Esophagus squamous epithelium (tissue), 5 donors: Measurements from ENCODE around the gene CIB4. TPM values are rescaled to one million over a fixed set of nuclear protein-coding genes. Genes with fewer than 3 reads are reported as not detected.
"Not testable (repeated sequence)": the region's sequence is repeated elsewhere in the genome, so short reads cannot be mapped to it uniquely, and the experiment has no call there.

ENCODE experiments used
- DNase-seq: peaks from one replicate; lab custom pipeline; 2025; lab: John Stamatoyannopoulos, UW
- H3K27ac ChIP-seq, 4 donors: fragments of 200-600 bp; sonication (generic); one replicate each; pipeline ENCODE4 v1.5.1; 2016 to 2019; ENCODE audit warnings: mild to moderate bottlenecking in 1 of 4
- H3K27me3 ChIP-seq, 4 donors: fragments of 200-600 bp; sonication (generic); 1 replicate in 3 of 4; 2 replicates in 1 of 4; pipeline versions ENCODE4 v1.5.1 to v1.6.0; 2017 to 2021; ENCODE audit warnings: antibody characterized with exemption in 1 of 4
- H3K36me3 ChIP-seq, 3 donors: fragments of 200-600 bp; sonication (generic); one replicate each; pipeline ENCODE4 v1.5.1; 2016 to 2019
- H3K4me1 ChIP-seq, 3 donors: fragments of 200-600 bp; sonication (generic); one replicate each; pipeline ENCODE4 v1.5.1; 2017 to 2019
- H3K4me3 ChIP-seq, 4 donors: fragments of 200-600 bp; sonication (generic); 1 replicate in 3 of 4; 2 replicates in 1 of 4; pipeline ENCODE4 v1.5.1; 2016 to 2019; ENCODE audit warnings: mild to moderate bottlenecking in 2 of 4, moderate library complexity in 1 of 4
- H3K9me3 ChIP-seq, 3 donors: fragments of 200-600 bp; sonication (generic); one replicate each; pipeline ENCODE4 v1.5.1; 2016 to 2019
- POLR2A ChIP-seq, 4 donors: fragments of 450-650 bp; IDR thresholded peaks; one replicate each; pipeline ENCODE4 v1.6.1; 2017; ENCODE audit warnings: antibody characterized with exemption in 4 of 4, mild to moderate bottlenecking in 4 of 4, moderate library complexity in 3 of 4
- WGBS, 2 donors: methylation state at CpG; one replicate each; pipeline ENCODE4 v1.1.5; 2018; 5-methylcytosine and 5-hydroxymethylcytosine counted together
- intact Hi-C: fragments of 100-400 bp; cut with DNase I; formaldehyde crosslinking; loops from one replicate; pipeline ENCODE4 v1.15.0; 2022
- total RNA-seq, 4 donors: library from RNA; depleted of rRNA; stranded (reverse); fragments of >200 nt; gene quantifications; one replicate each; pipeline ENCODE4 v1.1.0, GENCODE V29; 2016
- TF ChIP-seq, protein P1 (sequence below), 6 experiments: fragments of 450-650 bp in 4 of 6; fragments of 200-600 bp in 2 of 6; sonication (generic) in 2 of 6; IDR thresholded peaks; one replicate each; pipeline ENCODE4 v1.5.1; 2016 to 2019; ENCODE audit warnings: antibody characterized with exemption in 6 of 6, mild to moderate bottlenecking in 4 of 6, moderate library complexity in 4 of 6
- donor health status: DM: yes; HTN: yes; CAD: no.

Gene CIB4
- total RNA-seq, 4 donors from 2014 or later = 0.57 TPM; not detected in 3

DNA sequence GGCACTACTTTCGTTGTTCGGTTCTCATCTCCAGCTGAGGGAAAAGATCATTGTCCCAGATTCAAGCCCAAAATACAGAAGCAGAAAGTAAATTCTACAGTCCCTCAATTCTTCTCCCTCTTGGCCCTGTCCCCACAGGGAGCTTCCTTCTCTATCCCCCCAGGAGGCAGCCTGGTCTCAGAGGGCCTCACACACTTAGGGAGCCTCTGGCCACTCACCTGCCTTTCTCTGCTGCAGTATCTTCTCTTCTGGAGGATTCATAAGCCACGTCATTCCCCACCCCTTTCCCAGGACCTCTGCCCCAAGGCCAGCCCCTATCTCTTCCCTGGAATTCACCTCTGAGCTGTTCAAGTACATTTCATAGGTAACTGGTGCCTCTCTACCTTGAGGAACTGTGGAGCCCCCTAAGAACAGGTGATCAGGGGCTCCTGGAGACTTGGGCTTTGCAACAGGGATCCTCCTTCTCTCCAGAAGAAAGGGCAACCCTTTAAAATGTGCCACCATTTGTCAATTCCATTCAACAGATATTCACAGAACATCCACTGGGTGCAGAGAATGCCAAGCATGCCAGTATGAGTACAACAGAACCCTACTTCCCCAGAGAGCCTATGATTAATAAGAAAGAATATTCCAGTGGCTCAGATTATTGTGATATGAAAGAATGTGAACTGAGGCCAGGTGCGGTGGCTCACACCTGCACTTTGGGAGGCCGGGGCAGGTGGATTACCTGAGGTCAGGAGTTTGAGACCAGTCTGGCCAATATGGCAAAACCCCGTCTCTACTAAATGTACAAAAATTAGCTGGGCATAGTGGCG, 72.9 kb downstream of the CIB4 start:
- Histone ChIP-seq H3K9me3 (no peaks in the 10 kb centered on the region), H3K27ac (no peak overlapping the region), H3K4me1 (peaks cover 0 to 2% (median 1%) of the 10 kb centered on the region in 3 donors), H3K36me3 (no peaks in the 10 kb centered on the region), H3K4me3 (no peak overlapping the region), H3K27me3 (peaks cover 0 to 75% (median 0%) of the 10 kb centered on the region in 4 donors)
- TF ChIP-seq POLR2A (IDR thresholded peaks at IDR 0.05) = no peak
- TF ChIP-seq, protein P1, sequence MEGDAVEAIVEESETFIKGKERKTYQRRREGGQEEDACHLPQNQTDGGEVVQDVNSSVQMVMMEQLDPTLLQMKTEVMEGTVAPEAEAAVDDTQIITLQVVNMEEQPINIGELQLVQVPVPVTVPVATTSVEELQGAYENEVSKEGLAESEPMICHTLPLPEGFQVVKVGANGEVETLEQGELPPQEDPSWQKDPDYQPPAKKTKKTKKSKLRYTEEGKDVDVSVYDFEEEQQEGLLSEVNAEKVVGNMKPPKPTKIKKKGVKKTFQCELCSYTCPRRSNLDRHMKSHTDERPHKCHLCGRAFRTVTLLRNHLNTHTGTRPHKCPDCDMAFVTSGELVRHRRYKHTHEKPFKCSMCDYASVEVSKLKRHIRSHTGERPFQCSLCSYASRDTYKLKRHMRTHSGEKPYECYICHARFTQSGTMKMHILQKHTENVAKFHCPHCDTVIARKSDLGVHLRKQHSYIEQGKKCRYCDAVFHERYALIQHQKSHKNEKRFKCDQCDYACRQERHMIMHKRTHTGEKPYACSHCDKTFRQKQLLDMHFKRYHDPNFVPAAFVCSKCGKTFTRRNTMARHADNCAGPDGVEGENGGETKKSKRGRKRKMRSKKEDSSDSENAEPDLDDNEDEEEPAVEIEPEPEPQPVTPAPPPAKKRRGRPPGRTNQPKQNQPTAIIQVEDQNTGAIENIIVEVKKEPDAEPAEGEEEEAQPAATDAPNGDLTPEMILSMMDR (IDR thresholded peaks at IDR 0.05) = no peak
- intact Hi-C loops = no loop called here
- DNase-seq = no peak
- 78 to 85% methylated on average over 7 of the region's 7 CpGs for WGBS, 2 donors

DNA sequence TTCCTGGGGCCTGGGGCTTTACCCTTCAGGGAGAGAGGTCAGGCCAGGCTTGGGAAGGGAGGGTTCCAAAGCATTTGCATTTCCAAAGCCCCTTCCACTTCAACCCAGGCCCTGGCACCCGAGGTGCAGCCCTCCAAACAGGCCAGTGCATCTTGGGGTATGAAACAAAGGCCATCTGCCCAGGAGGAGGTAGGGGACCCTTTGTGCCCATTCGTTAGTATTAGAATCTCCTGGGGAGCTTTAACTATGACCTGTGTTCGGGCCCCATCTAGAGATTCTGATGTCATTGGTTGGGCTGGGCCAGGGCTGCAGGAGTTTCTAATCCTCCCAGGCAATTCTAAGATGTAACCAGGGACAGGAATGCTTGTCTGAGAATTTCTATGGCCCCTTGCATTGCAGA, 73.6 kb downstream of the CIB4 start:
- peaks cover 0 to 80% (median 4%) of the 10 kb centered on the region in 4 donors for H3K27me3 ChIP-seq
- WGBS, 2 donors = 38 to 57% methylated on average over 3 of the region's 3 CpGs
- intact Hi-C loops = no loop called here
- no peaks in the 10 kb centered on the region for H3K36me3 ChIP-seq
- H3K4me1 ChIP-seq = peaks cover 6 to 9% (median 7%) of the 10 kb centered on the region in 3 donors
- TF ChIP-seq POLR2A (IDR thresholded peaks at IDR 0.05) = no peak
- TF ChIP-seq, protein P1 (IDR thresholded peaks at IDR 0.05) = no peak
- H3K27ac ChIP-seq = no peak overlapping the region
- no peak overlapping the region for H3K4me3 ChIP-seq
- DNase-seq = no peak
- no peaks in the 10 kb centered on the region for H3K9me3 ChIP-seq

DNA sequence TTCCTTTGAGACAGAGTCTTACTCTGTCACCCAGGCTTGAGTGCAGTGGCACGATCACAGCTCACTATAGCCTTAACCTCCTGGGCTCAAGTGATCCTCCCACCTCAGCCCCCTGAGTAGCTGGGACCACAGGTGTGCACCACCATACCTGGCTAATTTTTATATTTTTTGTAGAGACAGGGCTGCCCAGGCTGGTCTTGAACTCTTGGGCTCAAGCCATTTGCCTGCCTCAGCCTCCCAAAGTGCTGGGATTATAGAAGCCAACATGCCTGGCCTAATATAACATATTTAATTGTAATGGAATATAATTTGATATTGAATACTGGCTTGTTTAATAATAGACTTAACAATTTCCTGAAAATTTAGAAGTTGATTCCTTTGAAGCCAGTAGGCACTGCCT, 74.4 kb downstream of the CIB4 start:
- H3K9me3 ChIP-seq, H3K36me3 ChIP-seq, H3K4me3 ChIP-seq, intact Hi-C loops, H3K27ac ChIP-seq, DNase-seq: not testable (repeated sequence)
- H3K27me3 ChIP-seq = peaks cover 0 to 88% (median 8%) of the 10 kb centered on the region in 4 donors
- H3K4me1 ChIP-seq = peaks cover 13 to 17% (median 14%) of the 10 kb centered on the region in 3 donors
- WGBS, 2 donors = 54 to 71% methylated on average over 1 of the region's 1 CpG

DNA sequence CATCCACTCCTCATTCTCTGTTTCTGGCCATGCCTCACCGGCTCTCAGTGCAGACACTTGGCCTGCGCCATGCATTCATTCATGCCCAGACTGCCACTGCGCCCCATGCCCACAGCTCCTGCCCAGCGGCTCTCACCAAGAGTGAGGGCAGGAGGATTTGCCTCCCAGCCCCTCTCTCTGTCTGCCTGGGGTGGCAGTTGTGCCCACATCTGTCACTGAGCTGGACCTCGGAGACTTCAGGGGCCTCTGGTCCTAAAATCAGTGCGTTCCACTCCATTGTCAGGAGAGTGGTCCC, 75.1 kb downstream of the CIB4 start:
- WGBS, 2 donors = 83 to 90% methylated on average over 2 to 4 of the region's 6 CpGs
- TF ChIP-seq POLR2A (IDR thresholded peaks at IDR 0.05) = no peak
- TF ChIP-seq, protein P1 (IDR thresholded peaks at IDR 0.05) = no peak
- intact Hi-C loops = no loop called here
- Histone ChIP-seq H3K4me3 (no peak overlapping the region), H3K27ac (no peak overlapping the region), H3K27me3 (peaks cover 0 to 95% (median 8%) of the 10 kb centered on the region in 4 donors), H3K9me3 (no peaks in the 10 kb centered on the region), H3K36me3 (no peaks in the 10 kb centered on the region), H3K4me1 (peaks cover 13 to 18% (median 14%) of the 10 kb centered on the region in 3 donors)
- no peak for DNase-seq

DNA sequence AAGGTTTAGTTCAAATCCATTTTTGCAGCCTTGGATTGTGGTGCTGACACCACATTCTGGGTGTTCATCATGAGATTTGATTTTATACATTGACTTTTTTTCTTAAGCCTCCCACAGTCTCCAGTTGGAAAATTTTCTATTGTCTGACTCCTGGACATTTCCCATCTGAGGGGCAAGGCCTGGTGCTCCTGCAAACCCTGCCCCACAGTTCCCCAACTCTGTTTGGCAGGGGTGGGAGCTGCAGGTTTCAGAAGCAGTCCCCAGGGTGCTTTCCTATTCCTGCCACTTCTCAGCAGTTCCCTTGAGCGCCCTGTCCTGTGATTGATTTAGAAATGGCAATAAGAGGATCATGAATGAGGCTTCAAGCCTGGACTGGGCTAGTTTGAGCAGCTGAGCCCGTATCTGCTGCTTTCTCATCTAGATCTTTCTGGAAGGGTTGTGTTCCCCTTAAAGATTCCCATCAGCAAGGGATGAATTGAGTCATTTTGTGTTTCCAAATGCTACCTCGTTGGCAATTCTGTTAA, 77.0 kb downstream of the CIB4 start:
- peaks cover 13 to 18% (median 14%) of the 10 kb centered on the region in 3 donors for H3K4me1 ChIP-seq
- H3K9me3 ChIP-seq = no peaks in the 10 kb centered on the region
- no peak overlapping the region for H3K4me3 ChIP-seq
- TF ChIP-seq POLR2A (IDR thresholded peaks at IDR 0.05) = no peak
- TF ChIP-seq, protein P1 (IDR thresholded peaks at IDR 0.05) = no peak
- intact Hi-C loops = no loop called here
- H3K27me3 ChIP-seq = peaks cover 0 to 98% (median 10%) of the 10 kb centered on the region in 4 donors
- H3K27ac ChIP-seq = no peak overlapping the region
- H3K36me3 ChIP-seq = no peaks in the 10 kb centered on the region
- WGBS, 2 donors = 70 to 85% methylated on average over 3 of the region's 3 CpGs
- DNase-seq = no peak
